NCI-H2196 (cell line): ENCODE data around the gene NARS2.

Experiments used
- DNase-seq: peaks from one replicate; lab custom pipeline; 2025; ENCODE audit not compliant: unreplicated experiment; lab: John Stamatoyannopoulos, UW

The NARS2 gene

GRCh38 chr11:78386215-78386941, 188.3 kb downstream of the NARS2 start:
- no peak for DNase-seq
